MG63 (cell line): ENCODE results near the gene FARS2. TPM values are rescaled to one million over a fixed set of nuclear protein-coding genes. Genes with fewer than 3 reads are reported as not detected.

ENCODE experiments used
- total RNA-seq: library from RNA; depleted of rRNA; stranded (reverse); fragments of >200 nt; shearing (Covaris generic); gene quantifications from 2 replicates; pipeline ENCODE4 v1.2.3, GENCODE V29; 2014; ENCODE audit warnings: low replicate concordance; rRNA removed

Gene FARS2
- total RNA-seq, 1 experiment from 2014 or later, result 17.3 TPM

Other genes with a start within 250 kb of the FARS2 start
- 0.16 TPM in 1 of 2 replicates, not detected in the other for gene PPP1R3G, start 176.2 kb upstream of the FARS2 start, total RNA-seq
- 8.9 and 35.0 TPM in 2 replicates for gene LYRM4, start 563 bp upstream of the FARS2 start, total RNA-seq